Stimulated activated CD4-positive, alpha-beta T cell treated with anti-CD3 and anti-CD28 coated beads, Interleukin-12 subunit alpha, Interleukin-12 subunit beta, amount 100 ng/mL, for 24 hours (primary cell): ENCODE data around the gene BGN.

Experiments
- DNase-seq, 2 experiments: peaks; one replicate each; pipeline ENCODE4 v3.0.0-alpha.2; 2020; ENCODE audit warnings: low read depth in 2 of 2

Gene BGN

GRCh38 chrX:153504445-153505016 is 9.8 kb downstream of the BGN start:
- DNase-seq, result no peak

- no peak for DNase-seq
These were observed 10.6 kb downstream of the BGN start for GRCh38 chrX:153505361-153505760.

GRCh38 chrX:153507484-153508178 is 12.9 kb downstream of the BGN start:
- peak; percentile 65 to 77 for DNase-seq

- DNase-seq, result no peak
These were observed 14.8 kb downstream of the BGN start for GRCh38 chrX:153509592-153509991.

GRCh38 chrX:153510383-153510782 is 15.6 kb downstream of the BGN start:
- DNase-seq, result no peak

GRCh38 chrX:153511784-153512500 is 17.2 kb downstream of the BGN start:
- no peak for DNase-seq

- DNase-seq, result no peak
These were observed 17.7 kb downstream of the BGN start for GRCh38 chrX:153512501-153512893.

GRCh38 chrX:153513265-153513664 is 18.5 kb downstream of the BGN start:
- DNase-seq, result no peak

GRCh38 chrX:153514259-153514658 is 19.5 kb downstream of the BGN start:
- no peak for DNase-seq

- DNase-seq, result no peak
These were observed 20.7 kb downstream of the BGN start for GRCh38 chrX:153515435-153515834.

- DNase-seq, result no peak
These were observed 21.3 kb downstream of the BGN start for GRCh38 chrX:153516073-153516472.

GRCh38 chrX:153517423-153517822 is 22.6 kb downstream of the BGN start, which contains the start of gene ATP2B3:
Gene ATP2B3 (plus strand): TSS chrX:153517642. CDS start chrX:153536248, 18,606 bp downstream.
- DNase-seq, result no peak

- DNase-seq, result no peak
These were observed 23.4 kb downstream of the BGN start for GRCh38 chrX:153517946-153518834.

- no peak for DNase-seq
These were observed 24.9 kb downstream of the BGN start for GRCh38 chrX:153519569-153520286.

- DNase-seq, result no peak
These were observed 25.6 kb downstream of the BGN start for GRCh38 chrX:153520287-153520917.

GRCh38 chrX:153521034-153521433 is 26.3 kb downstream of the BGN start:
- DNase-seq, result no peak

- DNase-seq, result no peak
These were observed 27.5 kb downstream of the BGN start for GRCh38 chrX:153522259-153522658.

- DNase-seq, result no peak
These were observed 28.5 kb downstream of the BGN start for GRCh38 chrX:153523269-153523668.

- DNase-seq, result no peak
These were observed 29.5 kb downstream of the BGN start for GRCh38 chrX:153524234-153524633.

GRCh38 chrX:153525451-153525850 is 30.7 kb downstream of the BGN start:
- DNase-seq, result no peak

GRCh38 chrX:153526042-153526441 is 31.3 kb downstream of the BGN start:
- no peak for DNase-seq
